Stimulated activated CD8-positive, alpha-beta memory T cell treated with anti-CD3 and anti-CD28 coated beads, Interleukin-4, amount 100 ng/mL, for 1 hour (primary cell): ENCODE data around the gene EDEM3.

Experiments
- DNase-seq, 2 donors: peaks; one replicate each; pipeline ENCODE4 v3.0.0-alpha.2; 2020; ENCODE audit warnings: low read depth in 2 of 2, low spot score in 1 of 2

EDEM3 gene

GRCh38 chr1:184673305-184673704, 81.4 kb downstream of the EDEM3 start:
- DNase-seq: no peak

GRCh38 chr1:184672013-184672726, 82.5 kb downstream of the EDEM3 start:
- DNase-seq: no peak

DNA sequence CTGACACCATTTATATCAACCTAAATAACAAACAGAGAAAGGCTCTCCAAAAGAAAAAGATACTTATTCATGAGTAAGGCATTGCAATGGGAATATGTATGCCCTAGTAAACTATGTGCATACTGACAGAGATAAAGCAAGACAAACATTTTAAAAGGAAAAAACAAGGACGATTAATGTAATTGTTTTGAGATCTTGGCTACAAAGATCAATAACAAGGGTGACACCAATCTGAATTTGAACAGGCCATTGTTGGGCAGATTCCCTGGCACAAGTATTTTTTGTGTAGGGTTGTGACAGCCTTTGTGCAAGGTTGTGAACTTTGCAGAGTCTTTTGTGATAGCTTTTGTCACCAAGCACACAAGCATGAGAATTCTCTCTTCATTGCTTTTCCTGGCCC, 85.3 kb downstream of the EDEM3 start:
- no peak for DNase-seq

GRCh38 chr1:184665360-184665759, 89.3 kb downstream of the EDEM3 start:
- DNase-seq: no peak

GRCh38 chr1:184664661-184665060, 90.0 kb downstream of the EDEM3 start:
- DNase-seq: no peak

GRCh38 chr1:184664042-184664660, 90.5 kb downstream of the EDEM3 start:
- no peak for DNase-seq

DNA sequence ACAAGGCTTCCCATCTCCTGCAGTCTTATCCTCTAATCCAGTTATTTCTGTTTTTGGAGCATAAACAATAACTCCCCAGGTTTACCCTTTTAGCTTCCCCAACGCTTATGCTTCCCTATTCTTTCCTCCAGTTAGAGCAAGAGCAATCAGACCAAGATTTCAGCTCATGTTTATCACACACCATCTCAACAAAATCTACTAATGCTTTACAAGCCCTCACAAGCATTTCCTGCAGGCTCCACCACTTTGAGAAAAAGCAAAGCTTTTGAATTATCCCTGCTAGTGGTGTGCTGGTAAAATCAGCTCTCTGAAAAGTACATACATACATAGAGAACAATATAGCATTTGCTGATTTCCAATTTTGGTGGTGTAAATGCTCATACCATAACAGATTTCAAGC, 92.9 kb downstream of the EDEM3 start:
- DNase-seq: no peak

GRCh38 chr1:184660462-184661191, 94.0 kb downstream of the EDEM3 start:
- no peak for DNase-seq

DNA sequence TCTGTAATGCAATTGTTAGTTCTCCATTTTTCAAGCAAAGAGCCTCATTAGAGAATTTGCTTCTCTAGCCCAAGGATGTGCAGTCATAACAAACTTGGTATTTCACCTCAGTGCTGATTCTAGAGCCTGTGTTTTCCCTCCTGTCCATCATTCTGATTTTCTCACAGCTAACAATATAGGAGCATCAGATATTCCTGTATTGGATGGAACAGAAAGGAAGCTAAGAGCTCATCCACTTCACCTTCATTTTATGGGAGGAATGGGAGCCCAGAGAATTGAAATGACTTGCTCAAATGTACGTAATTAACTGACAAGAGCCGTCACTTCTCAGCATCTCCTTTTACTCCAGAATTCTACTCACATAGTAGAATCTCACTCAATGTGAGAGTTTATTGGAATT, 96.6 kb downstream of the EDEM3 start:
- DNase-seq: no peak

DNA sequence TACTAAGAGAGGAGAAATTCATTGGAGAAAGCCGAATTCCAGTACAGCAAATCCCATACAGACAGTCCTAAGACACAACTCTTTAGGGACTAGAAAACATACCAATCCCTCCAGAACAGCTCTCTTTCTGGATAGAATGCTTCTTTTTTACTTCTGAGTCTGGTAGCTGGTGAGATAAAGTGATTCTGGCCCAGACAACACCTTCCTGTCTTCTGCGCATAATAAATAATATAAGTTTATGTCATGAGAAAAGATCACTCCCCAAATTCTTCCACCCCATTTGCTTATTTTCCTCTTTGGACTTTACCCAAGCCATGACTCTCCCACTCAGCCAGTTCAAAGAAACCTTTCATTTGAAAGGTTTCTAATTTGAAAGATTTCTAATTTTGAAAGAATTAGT, 98.4 kb downstream of the EDEM3 start:
- no peak for DNase-seq

GRCh38 chr1:184655185-184655584, 99.5 kb downstream of the EDEM3 start:
- DNase-seq: no peak

DNA sequence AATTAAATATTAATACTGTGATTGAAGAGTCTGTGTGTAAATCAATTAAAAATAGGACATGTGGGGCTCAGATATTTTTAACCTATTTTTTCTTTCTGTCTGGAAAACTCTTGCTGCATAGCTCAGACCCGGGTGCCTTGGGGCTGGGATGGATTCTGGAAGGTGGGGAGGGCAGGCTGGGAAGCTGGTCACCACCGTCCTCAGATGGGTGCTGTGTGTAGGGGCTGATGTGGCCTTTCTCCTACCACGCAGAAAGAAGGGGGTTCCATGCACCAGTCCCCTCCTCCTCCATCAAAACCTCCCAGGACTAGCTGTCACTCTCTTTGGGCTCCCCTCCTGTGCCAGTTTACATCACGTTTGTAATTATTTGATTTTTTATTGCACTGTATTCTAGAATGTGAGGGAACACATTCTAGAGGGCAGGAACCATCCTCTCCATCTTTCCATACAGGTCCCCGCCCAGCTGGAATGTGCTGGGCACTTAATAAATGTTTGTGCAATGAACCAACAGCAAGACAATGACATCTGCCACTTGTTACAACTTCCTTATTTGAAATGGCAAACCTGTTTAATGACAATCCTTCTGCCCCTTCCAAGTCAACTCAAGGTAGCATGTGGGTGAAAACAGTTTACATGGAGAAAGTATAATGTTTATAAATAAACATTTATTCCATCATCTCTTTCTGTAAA, 104.3 kb downstream of the EDEM3 start:
- no peak for DNase-seq

GRCh38 chr1:184649451-184649888, 105.2 kb downstream of the EDEM3 start:
- no peak for DNase-seq

DNA sequence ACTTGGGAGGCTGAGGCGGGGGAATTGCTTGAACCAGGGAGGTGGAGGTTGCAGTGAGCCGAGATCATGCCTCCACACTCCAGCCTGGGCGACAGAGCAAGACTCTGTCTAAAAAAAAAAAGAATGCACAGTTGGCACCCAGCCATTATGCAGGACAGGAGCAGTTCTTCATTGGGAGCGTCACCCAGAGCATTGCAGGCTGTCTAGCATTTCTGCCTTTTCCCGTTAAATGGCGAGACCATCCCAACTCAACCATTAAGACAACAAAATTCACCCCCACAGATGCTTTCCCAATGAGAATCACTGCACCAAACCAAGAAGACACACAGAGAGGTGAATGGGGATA, 105.8 kb downstream of the EDEM3 start:
- DNase-seq: no peak

GRCh38 chr1:184648160-184648855, 106.3 kb downstream of the EDEM3 start:
- DNase-seq: no peak

DNA sequence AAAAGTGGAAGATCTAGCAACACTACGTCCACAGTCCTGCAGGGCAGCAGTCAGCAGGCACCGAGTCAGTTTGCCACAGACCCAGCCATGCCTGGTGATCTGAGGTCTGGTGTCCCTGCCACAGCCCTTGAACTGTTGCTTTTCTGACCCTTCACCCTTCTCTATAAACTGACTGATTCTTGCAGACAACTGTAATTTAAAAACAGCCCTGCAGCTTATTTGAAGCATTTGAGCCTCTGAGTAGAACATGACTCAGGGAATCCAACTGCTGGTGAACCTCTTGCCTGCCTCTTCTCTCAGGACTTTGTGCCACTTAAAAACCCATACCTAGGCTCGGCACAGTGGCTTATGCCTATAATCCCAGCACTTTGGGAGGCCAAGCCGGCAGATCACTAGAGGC, 107.2 kb downstream of the EDEM3 start:
- DNase-seq: no peak

GRCh38 chr1:184646824-184647223, 107.8 kb downstream of the EDEM3 start:
- no peak for DNase-seq

DNA sequence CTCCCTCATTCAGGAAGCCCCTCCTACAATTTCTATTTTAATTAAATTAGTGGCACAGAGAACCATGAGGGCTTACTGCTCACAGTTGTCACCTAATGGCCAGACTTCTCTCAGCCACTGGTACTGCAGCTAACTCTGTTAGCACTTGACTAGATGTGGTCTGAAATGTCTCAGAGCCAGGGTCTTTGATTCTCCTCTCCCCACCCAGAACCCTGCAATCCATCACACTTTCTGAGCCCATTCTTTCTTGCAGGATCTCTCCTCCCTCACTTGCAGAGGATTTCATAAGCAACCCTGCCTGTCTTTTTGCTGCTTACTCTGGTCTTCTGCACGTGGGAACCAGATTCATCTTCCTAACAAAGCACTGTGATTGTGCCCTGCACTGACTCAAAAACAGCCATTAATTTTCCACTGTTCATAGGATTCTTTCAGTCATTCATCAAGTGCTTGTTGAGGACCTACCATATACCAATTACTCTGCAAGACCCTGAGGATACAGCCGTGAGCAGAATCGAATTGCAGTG, 108.4 kb downstream of the EDEM3 start:
- DNase-seq: no peak

DNA sequence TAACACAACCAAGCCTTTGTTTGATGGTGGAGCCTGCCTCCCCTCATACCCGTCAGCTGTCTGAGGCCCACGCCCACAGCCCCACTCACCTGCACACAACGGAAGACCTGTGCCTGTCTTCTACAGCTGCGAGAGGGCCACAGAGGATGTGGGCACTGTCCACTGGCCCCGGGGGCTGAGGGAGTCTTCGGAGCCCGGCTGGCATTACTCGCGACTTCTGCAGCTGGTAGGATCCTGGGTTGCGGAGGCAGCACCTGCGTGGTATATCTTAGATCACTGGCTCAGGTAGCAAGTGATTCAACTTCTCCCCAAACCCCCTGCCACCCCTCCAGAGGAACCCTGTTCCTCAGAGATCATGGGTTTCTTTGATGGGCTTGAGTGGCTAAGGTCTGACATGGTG, 109.9 kb downstream of the EDEM3 start:
- DNase-seq: no peak

GRCh38 chr1:184643661-184644060, 111.0 kb downstream of the EDEM3 start:
- no peak for DNase-seq

GRCh38 chr1:184641894-184642293, 112.8 kb downstream of the EDEM3 start:
- no peak for DNase-seq
